ENCODE measurements around the gene HSD17B11. TPM values are rescaled to one million over a fixed set of nuclear protein-coding genes. Genes with fewer than 3 reads are reported as not detected.

HSD17B11 gene
- total and polyA plus RNA-seq, 2 donors (not counting 1 experiment from before 2014, with no cell fraction given), result 26.5 to 62.2 TPM

DNA sequence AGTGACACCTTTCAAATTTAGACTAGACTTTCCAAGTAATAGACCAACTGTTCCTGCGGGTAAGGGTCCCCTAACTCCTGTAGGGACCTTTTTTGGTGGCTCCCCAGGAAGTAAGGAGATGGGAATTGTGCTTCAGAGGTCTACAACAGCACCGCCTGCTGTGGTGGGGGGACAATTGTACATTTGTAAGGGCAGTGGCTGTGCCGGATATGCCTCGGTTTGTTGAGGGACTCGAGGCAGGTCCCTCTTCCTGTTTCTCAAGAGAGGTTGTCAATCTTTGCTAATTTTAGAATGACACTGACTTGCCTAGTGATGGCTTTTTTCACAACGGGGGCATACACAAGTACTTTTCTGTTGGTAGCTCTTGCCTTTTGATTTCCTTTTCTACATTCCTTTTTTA lies 15.5 kb upstream of the HSD17B11 start:
- ChIA-PET CTCF (interaction anchor here (0.9 to 1.6 kb wide), 4 partner anchors 9 to 31 kb away, joined by 3 to 4 read pairs (median 4); partner anchors contain the start of gene HSD17B11), POLR2A (no interaction called here)
- Histone ChIP-seq H3K9ac (ENCODE audit: low read length) (peak overlapping the region; percentile 38), H3K4me3 (ENCODE audit: control extremely low read depth in 1 of 5, extremely low read depth in 1 of 5, insufficient read depth in 1 of 5, low read depth in 2 of 5, low read length in 4 of 5) (peak overlapping the region in 2 of 5 experiments; percentile 29 to 47), H2AFZ (ENCODE audit: insufficient read depth, low read depth, low read length, poor library complexity, severe bottlenecking) (peak overlapping the region; percentile 80), H3K36me3 (replicated peaks in 1 of 2; ENCODE audit: control extremely low read depth in 1 of 2, control insufficient read depth in 1 of 2, extremely low read depth in 1 of 2, insufficient read depth in 2 of 2, low read length in 1 of 2) (no peaks in the 10 kb centered on the region), H3K27me3 (replicated peaks in 1 of 4; ENCODE audit: control extremely low read depth in 1 of 4, control insufficient read depth in 3 of 4, insufficient read depth in 4 of 4, low read length in 3 of 4) (no peaks in the 10 kb centered on the region), H3K4me1 (ENCODE audit: control insufficient read depth in 2 of 2, insufficient read depth in 2 of 2, low read length in 2 of 2) (peaks cover 10 to 13% of the 10 kb centered on the region in 2 donors), H4K20me1 (ENCODE audit: control insufficient read depth, insufficient read depth, low read length, poor library complexity, severe bottlenecking) (no peaks in the 10 kb centered on the region), H3K9me3 (ENCODE audit: control extremely low read depth in 1 of 3, control insufficient read depth in 2 of 3, insufficient read depth in 1 of 3, low read length in 2 of 3) (no peaks in the 10 kb centered on the region), H3K79me2 (ENCODE audit: control insufficient read depth, insufficient read depth, low read length) (no peaks in the 10 kb centered on the region), H3K4me2 (replicated peaks; ENCODE audit: low read depth, low read length, poor library complexity, severe bottlenecking) (peak overlapping the region; percentile 60), H3K27ac (ENCODE audit: low read length in 2 of 2) (no peak overlapping the region)
- H3K4me3 Mint-ChIP-seq, result peak overlapping the region; percentile 68
- no peak for TF ChIP-seq EZH2 (IDR thresholded peaks at IDR 0.05; ENCODE audit: borderline replicate concordance, insufficient read depth, low read depth, low read length, poor library complexity, severe bottlenecking)
- TF ChIP-seq, protein P1, sequence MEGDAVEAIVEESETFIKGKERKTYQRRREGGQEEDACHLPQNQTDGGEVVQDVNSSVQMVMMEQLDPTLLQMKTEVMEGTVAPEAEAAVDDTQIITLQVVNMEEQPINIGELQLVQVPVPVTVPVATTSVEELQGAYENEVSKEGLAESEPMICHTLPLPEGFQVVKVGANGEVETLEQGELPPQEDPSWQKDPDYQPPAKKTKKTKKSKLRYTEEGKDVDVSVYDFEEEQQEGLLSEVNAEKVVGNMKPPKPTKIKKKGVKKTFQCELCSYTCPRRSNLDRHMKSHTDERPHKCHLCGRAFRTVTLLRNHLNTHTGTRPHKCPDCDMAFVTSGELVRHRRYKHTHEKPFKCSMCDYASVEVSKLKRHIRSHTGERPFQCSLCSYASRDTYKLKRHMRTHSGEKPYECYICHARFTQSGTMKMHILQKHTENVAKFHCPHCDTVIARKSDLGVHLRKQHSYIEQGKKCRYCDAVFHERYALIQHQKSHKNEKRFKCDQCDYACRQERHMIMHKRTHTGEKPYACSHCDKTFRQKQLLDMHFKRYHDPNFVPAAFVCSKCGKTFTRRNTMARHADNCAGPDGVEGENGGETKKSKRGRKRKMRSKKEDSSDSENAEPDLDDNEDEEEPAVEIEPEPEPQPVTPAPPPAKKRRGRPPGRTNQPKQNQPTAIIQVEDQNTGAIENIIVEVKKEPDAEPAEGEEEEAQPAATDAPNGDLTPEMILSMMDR (IDR thresholded peaks at IDR 0.05), result no peak
- H3K27ac Mint-ChIP-seq, result peak overlapping the region; percentile 32
- peaks cover 23% of the 10 kb centered on the region for H3K27me3 Mint-ChIP-seq
- intact Hi-C loops (cut with micrococcal nuclease), result loop anchor here (2.0 kb wide), 1 partner anchor 16 kb away; the partner anchor contains the start of gene HSD17B11
- H3K9me3 Mint-ChIP-seq (ENCODE audit: insufficient read depth), result no peaks in the 10 kb centered on the region
- peaks cover 18% of the 10 kb centered on the region for H3K4me1 Mint-ChIP-seq
- DNase-seq (peak; percentile 36), ATAC-seq (ENCODE audit: low read depth) (peak; percentile 49)
- WGBS (ENCODE audit: insufficient coverage), result 15% methylated on average over 4 of the region's 6 CpGs

DNA sequence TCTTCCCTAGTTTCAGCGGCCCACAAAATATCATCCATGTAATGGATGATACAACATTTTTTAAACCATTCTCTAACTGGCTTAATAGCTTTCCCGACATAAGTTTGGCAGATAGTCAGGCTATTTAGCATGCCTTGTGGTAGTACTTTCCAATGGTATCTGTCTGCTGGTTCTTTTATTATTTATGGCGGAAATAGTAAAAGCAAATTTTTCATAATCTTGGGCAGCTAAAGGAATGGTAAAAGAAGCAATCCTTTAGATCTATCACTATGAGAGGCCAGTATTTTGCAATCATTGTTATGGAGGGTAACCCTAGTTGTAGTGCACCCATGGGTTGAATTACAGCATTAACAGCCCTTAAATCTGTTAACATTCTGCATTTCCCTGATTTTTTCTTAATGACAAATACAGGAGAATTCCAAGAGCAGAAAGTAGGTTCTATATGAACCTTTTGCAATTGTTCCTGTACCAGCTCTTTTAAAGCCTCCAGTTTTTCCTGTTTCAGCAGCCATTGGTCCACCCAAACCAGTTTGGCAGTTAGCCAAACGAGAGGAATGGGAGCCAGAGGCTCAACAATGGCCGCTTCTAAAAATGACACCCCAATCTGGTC lies 14.3 kb upstream of the HSD17B11 start:
- no peak overlapping the region for H3K27ac Mint-ChIP-seq

More for the DNA sequence above, 14.3 kb upstream of the HSD17B11 start:
- DNase-seq, result no peak
- Mint-ChIP-seq H3K27me3 (peaks cover 17% of the 10 kb centered on the region), H3K4me3 (no peak overlapping the region), H3K4me1 (peaks cover 18% of the 10 kb centered on the region), H3K9me3 (ENCODE audit: insufficient read depth) (no peaks in the 10 kb centered on the region)
- H3K36me3 ChIP-seq (replicated peaks in 1 of 2; ENCODE audit: control extremely low read depth in 1 of 2, control insufficient read depth in 1 of 2, extremely low read depth in 1 of 2, insufficient read depth in 2 of 2, low read length in 1 of 2), result no peaks in the 10 kb centered on the region
- TF ChIP-seq EZH2 (IDR thresholded peaks at IDR 0.05; ENCODE audit: borderline replicate concordance, insufficient read depth, low read depth, low read length, poor library complexity, severe bottlenecking), result no peak
- TF ChIP-seq, protein P1 (IDR thresholded peaks at IDR 0.05), result no peak
- ChIA-PET CTCF (interaction anchor here (1.0 to 1.5 kb wide), 2 partner anchors 14 to 17 kb away, joined by 3 read pairs; partner anchors contain the start of genes HSD17B11 and NUDT9), POLR2A (no interaction called here)
- no peaks in the 10 kb centered on the region for H4K20me1 ChIP-seq (ENCODE audit: control insufficient read depth, insufficient read depth, low read length, poor library complexity, severe bottlenecking)
- H3K4me3 ChIP-seq (ENCODE audit: control extremely low read depth in 1 of 5, extremely low read depth in 1 of 5, insufficient read depth in 1 of 5, low read depth in 2 of 5, low read length in 4 of 5), result no peak overlapping the region
- H3K4me2 ChIP-seq (replicated peaks; ENCODE audit: low read depth, low read length, poor library complexity, severe bottlenecking), result no peak overlapping the region
- H3K4me1 ChIP-seq (ENCODE audit: control insufficient read depth in 2 of 2, insufficient read depth in 2 of 2, low read length in 2 of 2), result peaks cover 10 to 13% of the 10 kb centered on the region in 2 donors
- H2AFZ ChIP-seq (ENCODE audit: insufficient read depth, low read depth, low read length, poor library complexity, severe bottlenecking), result no peak overlapping the region
- no peaks in the 10 kb centered on the region for H3K79me2 ChIP-seq (ENCODE audit: control insufficient read depth, insufficient read depth, low read length)
- WGBS (ENCODE audit: insufficient coverage), result 100% methylated on average over 3 of the region's 5 CpGs
- H3K9ac ChIP-seq (ENCODE audit: low read length), result no peak overlapping the region
- no peak for ATAC-seq (ENCODE audit: low read depth)
- no peaks in the 10 kb centered on the region for H3K27me3 ChIP-seq (replicated peaks in 1 of 4; ENCODE audit: control extremely low read depth in 1 of 4, control insufficient read depth in 3 of 4, insufficient read depth in 4 of 4, low read length in 3 of 4)
- no peak overlapping the region for H3K27ac ChIP-seq (ENCODE audit: low read length in 2 of 2)
- H3K9me3 ChIP-seq (ENCODE audit: control extremely low read depth in 1 of 3, control insufficient read depth in 2 of 3, insufficient read depth in 1 of 3, low read length in 2 of 3), result peaks cover 0 to 2% (median 0%) of the 10 kb centered on the region in 3 donors
- intact Hi-C loops (cut with micrococcal nuclease), result no loop called here
